RCC 7860 (cell line): ENCODE measurements around the gene CNNM3.

Experiments used
- DNase-seq: peaks from one replicate; pipeline ENCODE4 v3.0.0-alpha.2; 2015; ENCODE audit warnings: low spot score
- FAIRE-seq: peaks from 2 replicates; lab custom pipeline; 2012; peaks lifted over from hg19 to GRCh38; lab: Jason Lieb, UNC

Gene CNNM3

GRCh38 chr2:96816836-96817702 lies 1.0 kb downstream of the CNNM3 start:
- FAIRE-seq, result no peak
- DNase-seq, result no peak

GRCh38 chr2:96817882-96818281 lies 1.8 kb downstream of the CNNM3 start:
- DNase-seq (no peak), FAIRE-seq (no peak)

GRCh38 chr2:96819128-96819875 lies 3.2 kb downstream of the CNNM3 start:
- FAIRE-seq (no peak), DNase-seq (no peak)

DNA sequence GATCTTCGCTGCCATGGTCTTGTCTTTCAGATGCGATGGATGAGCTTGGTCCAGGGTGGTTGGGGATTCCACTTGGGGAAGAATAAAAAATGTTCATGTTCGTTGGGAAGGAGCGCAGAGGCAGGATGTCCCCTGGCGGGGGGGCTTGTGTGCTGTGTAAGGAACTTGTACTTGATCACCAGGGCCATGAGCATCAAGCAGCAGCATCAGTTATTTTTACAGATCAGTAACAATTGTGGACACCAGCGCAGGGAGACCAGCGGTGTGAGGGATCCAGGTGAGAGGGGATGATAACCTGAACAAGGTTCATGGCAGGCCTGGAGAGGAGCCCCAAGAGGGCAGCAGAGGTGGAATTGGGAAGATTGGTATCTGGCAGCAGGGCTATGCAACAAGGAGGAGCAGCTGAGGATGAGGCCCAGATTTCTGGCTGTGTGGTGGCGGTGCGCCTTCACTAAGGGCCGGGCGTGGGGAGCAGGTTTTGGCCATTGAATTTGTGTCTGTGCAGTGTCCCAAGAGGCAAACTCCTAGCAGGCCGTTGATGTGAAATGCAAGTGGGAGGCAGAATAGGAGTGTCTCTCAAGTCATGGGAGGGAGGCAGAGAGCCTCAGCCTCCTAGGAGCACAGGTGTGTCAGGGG lies 3.9 kb downstream of the CNNM3 start:
- DNase-seq (no peak), FAIRE-seq (no peak)

DNA sequence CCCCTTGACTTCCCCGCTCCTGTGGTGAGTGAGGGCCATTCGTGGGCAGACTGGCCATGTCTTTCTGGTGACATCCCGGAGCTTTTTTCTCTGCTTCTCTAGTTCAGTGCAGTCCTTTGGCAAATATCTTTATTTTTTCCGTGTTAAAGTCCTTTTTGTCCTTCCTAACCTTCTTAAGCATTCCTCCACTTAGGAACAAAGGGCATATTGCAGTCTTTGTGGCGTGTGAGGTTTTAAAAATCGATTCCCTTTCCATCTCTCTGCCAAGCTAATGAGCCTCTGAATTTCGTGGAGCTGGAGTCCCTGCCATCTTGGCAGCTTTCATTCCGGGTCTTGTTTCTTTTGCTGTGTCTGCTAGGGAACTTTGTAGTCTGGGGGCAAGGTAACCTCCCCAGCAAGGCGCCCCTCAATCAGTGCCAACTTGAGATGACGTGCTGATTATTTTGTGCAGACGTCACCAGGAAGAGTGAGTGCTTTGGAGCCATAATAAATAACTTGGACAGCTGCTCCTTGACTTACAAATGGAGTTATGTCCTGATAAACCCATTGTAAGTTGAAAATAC lies 5.1 kb downstream of the CNNM3 start:
- DNase-seq (no peak), FAIRE-seq (no peak)

DNA sequence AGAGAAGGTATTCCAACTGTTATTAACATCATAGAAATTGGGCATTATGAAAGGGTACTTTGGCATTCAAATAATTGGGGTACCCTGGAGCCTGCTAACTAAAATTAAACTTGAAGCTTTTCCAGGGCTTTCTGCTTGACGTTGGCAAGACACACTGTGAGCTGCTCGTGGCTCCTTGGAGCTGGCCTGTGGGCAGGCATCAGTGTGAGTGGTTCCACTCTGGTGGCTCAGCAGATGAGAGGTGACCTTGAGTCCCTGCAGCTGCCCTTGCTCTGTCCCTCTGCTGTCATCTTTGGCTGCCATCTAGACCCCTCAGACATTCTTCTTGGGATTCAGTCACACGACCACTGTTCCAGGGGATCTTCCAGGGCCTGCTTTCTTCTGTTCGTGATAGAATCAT lies 6.7 kb downstream of the CNNM3 start:
- DNase-seq, result no peak
- FAIRE-seq, result no peak

GRCh38 chr2:96823198-96823597 lies 7.1 kb downstream of the CNNM3 start:
- DNase-seq, result no peak
- no peak for FAIRE-seq

- no peak for FAIRE-seq
- no peak for DNase-seq
These were observed 8.2 kb downstream of the CNNM3 start for GRCh38 chr2:96824079-96824870.

- FAIRE-seq (no peak), DNase-seq (no peak)
These were observed 9.0 kb downstream of the CNNM3 start for GRCh38 chr2:96825057-96825456.

- no peak for DNase-seq
- no peak for FAIRE-seq
These were observed 10.6 kb downstream of the CNNM3 start for GRCh38 chr2:96826546-96827278.

DNA sequence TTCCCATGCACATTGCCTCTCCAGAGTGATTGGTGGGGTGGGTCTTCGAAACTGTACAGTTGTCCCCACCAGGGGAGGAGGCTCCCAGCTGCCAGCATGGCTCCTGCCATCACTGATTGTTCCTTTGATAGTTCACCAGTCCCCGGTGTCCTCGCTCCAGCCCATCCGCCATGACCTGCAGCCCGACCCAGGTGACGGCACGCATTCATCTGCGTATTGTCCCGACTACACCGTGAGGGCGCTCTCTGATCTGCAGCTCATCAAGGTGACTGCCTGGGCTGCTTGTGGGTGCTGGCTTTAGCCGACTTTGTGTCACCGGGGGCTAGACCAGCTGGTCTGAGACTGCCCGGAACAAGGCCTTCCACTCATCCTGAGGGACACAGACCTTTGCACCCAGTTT lies 12.4 kb downstream of the CNNM3 start:
- no peak for FAIRE-seq
- DNase-seq, result no peak

DNA sequence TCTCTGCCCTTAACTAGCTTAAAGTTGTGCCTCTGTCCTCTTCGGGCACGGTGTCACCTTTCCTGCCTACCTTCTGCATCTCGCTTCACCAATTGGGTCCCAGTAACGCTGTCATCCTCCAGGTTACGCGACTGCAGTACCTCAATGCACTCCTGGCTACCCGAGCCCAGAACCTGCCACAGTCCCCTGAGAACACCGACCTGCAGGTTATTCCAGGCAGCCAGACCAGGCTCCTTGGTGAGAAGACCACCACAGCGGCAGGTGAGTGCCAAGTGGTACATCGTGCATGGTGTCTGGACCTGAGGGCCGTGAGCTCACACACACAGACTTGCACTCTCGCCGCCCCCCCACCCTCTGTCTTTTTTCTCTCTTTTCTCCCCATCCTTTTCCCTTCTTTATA lies 12.8 kb downstream of the CNNM3 start:
- FAIRE-seq, result no peak
- DNase-seq, result no peak

DNA sequence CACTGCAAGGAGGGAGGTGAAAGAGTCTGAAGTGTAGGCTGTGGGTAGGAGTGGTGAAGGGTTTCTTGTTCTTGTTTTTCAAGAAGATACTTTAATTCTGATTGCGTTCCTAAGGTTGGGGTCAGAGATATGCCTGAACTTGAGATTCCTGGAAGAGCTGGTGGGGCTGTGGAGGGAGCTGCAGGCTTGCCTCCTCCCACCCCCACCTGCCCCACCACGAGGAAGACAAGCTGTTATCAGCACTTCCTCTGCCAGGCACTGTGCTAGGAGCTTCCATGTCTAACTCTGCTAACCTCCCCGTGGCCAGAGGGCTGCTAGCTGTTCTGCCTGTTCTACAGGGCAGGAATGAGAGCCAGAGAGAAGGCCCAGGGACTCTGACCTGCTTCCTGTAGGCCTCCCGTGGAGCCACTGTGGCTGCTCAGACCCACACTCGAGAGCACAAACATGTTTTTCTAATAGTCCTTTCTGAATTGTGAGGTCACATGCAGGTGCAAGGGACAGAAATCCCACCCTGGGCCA lies 14.0 kb downstream of the CNNM3 start:
- FAIRE-seq (no peak), DNase-seq (no peak)

- no peak for DNase-seq
- FAIRE-seq, result no peak
These were observed 15.6 kb downstream of the CNNM3 start for GRCh38 chr2:96831679-96832078.

DNA sequence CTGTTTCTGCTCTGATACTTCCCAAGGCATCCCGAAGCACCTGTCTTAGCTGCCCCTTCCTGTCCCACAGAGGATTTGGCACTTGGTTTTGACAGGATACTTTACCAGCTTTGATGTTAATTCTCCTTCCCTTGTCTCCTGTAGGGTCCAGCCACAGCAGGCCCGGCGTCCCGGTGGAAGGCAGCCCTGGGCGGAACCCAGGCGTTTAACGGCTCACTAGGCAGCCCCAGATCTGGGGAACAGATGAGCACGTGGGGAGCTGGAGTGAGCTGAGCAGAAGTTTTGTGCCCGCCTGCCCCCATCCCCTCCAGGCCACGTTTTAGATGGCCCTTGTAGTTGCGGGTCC lies 16.3 kb downstream of the CNNM3 start:
- DNase-seq, result no peak
- no peak for FAIRE-seq

DNA sequence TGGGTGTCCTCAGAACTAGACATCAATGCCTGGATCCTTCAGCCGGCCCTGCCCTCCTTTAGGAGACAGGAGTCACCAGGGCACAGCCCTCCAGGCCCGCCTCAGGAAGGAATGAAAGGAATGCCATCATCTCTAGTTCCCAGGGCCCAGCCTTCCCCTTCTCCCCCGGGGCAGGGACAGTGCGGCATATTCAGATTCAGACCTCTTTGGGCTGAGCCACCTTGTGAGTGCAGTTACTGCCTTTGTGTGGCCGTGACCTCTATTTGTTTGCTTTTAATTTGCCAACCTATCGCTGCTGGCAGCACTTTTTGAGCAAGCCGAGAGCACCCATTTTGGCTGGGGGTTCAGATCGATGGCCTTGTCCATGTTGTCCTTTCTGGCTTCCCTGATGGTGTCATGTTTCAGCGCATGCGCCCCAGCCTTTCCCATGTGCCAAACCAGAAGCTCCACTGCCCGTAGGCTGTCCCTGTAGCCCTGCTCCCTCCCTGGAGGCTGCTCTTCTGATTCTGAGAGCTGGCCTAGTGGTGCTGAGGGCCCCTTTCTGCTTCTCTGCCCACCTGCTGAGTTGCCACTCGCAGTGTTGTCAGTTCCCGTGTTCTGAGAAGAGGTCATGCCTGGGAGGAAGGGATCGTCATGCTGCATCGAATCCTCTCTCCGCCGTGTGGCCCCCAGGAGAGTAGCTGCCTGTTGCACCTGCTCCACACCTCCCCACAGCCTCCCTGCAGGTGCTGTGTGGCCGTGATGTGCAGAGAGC lies 16.9 kb downstream of the CNNM3 start:
- no peak for FAIRE-seq
- no peak for DNase-seq

GRCh38 chr2:96835830-96836229 lies 19.8 kb downstream of the CNNM3 start:
- DNase-seq (no peak), FAIRE-seq (no peak)

DNA sequence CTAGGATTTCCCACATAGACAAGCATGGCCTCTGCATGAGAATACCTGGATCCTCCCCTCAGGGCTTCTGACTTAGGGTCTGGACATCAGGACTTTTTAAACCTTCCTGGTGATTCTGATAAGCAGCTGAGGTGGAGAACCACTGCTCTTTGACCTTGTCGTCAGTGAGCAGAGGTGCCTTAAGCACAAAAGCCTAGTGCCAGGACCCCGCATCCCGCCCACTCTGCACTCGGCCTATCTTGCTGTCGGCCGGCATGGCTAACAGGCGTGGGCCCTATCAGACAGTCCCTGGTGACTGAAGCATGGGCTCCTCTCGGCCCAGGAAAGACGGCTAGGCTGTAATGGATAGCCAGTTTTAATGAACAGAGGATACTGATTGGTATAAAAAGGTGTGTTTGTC lies 21.5 kb downstream of the CNNM3 start:
- FAIRE-seq (no peak), DNase-seq (no peak)
